ENCODE data around the gene DUSP8. TPM values are rescaled to one million over a fixed set of nuclear protein-coding genes. Genes with fewer than 3 reads are reported as not detected.

Gene DUSP8
- total RNA-seq, 2 donors from 2014 or later: 4.7 to 7.0 TPM

DNA sequence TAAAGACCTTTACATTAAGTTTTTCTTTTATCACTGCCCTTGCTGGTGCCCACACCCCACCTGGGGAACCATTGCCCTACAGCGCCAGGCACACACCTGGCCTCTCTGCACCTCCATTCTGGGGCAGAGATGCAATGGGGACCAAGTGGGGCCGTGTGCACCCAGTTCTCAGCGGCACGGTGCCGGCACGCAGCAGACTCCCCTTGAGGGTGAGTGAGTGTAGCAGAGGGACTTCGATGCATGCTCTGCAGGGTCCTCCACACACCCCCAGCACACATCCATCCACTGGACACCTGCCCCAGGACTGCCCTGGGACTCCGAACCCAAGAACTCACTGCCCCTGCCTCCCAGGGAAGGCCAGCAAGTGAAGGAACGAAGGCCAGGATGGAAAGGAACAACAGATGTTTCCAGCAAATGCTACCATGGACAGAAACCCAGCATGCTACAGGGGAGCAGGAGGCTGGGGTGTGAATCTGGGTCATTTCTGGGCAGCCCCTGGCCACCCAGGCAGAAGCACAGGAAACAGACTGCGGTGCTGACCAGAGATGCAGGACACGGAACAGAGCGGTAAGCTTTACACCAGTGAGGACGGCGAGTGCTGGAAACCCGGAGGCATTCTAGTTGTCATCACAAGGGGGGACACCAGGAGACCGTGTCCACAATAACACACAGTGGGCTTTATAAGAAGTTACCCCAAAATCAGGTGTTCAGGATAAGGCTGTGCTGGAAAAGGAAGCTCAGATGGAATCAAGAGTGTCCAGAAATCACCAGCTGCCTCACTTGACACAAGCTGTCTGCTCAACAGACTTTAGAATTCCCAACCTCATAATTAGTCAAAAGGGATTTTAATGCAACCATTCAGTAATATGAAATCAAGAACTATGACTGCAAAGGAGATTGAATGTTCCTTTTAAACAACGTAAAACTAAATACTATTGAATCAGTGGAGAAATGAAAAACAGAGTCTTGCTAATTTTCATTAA is 52.8 kb downstream of the DUSP8 start:
- Mint-ChIP-seq H3K9me3 (no peaks in the 10 kb centered on the region), H3K27me3 (ENCODE audit: insufficient read depth) (no peaks in the 10 kb centered on the region), H3K27ac (no peak overlapping the region), H3K4me3 (no peak overlapping the region), H3K36me3 (ENCODE audit: low read depth) (no peaks in the 10 kb centered on the region), H3K4me1 (peaks cover 3% of the 10 kb centered on the region)
- WGBS, 2 experiments (ENCODE audit: insufficient coverage in 1 of 2, insufficient read length in 1 of 2): 97 to 98% methylated on average over 11 to 17 of the region's 17 CpGs
- DNase-seq: no peak
- no peaks in the 10 kb centered on the region for H3K36me3 ChIP-seq (ENCODE audit: control insufficient read depth, insufficient read depth, low read length)
- H3K9me3 ChIP-seq (ENCODE audit: control insufficient read depth, low read length): no peaks in the 10 kb centered on the region
- TF ChIP-seq, protein P1, sequence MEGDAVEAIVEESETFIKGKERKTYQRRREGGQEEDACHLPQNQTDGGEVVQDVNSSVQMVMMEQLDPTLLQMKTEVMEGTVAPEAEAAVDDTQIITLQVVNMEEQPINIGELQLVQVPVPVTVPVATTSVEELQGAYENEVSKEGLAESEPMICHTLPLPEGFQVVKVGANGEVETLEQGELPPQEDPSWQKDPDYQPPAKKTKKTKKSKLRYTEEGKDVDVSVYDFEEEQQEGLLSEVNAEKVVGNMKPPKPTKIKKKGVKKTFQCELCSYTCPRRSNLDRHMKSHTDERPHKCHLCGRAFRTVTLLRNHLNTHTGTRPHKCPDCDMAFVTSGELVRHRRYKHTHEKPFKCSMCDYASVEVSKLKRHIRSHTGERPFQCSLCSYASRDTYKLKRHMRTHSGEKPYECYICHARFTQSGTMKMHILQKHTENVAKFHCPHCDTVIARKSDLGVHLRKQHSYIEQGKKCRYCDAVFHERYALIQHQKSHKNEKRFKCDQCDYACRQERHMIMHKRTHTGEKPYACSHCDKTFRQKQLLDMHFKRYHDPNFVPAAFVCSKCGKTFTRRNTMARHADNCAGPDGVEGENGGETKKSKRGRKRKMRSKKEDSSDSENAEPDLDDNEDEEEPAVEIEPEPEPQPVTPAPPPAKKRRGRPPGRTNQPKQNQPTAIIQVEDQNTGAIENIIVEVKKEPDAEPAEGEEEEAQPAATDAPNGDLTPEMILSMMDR (conservative IDR thresholded peaks at IDR 0.05): no peak
- no peaks in the 10 kb centered on the region for H3K27me3 ChIP-seq (ENCODE audit: control insufficient read depth, insufficient read depth, low read length, poor library complexity, severe bottlenecking)
- H3K9ac ChIP-seq (ENCODE audit: extremely low read depth, low read length, poor library complexity, severe bottlenecking): no peak overlapping the region
- H3K4me1 ChIP-seq (ENCODE audit: control insufficient read depth, insufficient read depth, low read length): no peaks in the 10 kb centered on the region
- H3K4me3 ChIP-seq (ENCODE audit: low read length): no peak overlapping the region
- no peak overlapping the region for H3K27ac ChIP-seq (ENCODE audit: low read depth, low read length)

DNA sequence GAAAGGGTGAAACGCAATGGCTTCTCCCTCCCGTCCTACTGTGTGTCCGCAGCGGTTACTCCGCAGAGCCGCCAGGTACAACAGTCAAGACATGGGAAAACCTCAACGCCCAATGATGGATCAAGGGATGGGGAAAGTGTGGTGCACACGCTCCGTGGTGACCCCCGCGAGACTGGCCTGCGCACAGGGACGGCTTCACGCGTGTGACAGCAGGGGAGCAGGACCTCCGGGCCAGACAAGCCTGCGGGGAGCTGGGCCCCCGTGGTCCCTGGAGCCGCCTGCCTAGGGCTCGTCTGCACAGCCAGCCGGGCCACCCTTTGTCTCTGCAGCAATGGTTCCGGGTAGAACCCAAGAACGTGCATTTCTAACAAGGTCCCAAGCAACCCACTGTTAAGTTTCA is 53.8 kb downstream of the DUSP8 start:
- 95 to 96% methylated on average over 19 to 23 of the region's 23 CpGs for WGBS, 2 experiments (ENCODE audit: insufficient coverage in 1 of 2, insufficient read length in 1 of 2)
- H3K4me3 Mint-ChIP-seq: no peak overlapping the region
- TF ChIP-seq, protein P1 (conservative IDR thresholded peaks at IDR 0.05): no peak

DNA sequence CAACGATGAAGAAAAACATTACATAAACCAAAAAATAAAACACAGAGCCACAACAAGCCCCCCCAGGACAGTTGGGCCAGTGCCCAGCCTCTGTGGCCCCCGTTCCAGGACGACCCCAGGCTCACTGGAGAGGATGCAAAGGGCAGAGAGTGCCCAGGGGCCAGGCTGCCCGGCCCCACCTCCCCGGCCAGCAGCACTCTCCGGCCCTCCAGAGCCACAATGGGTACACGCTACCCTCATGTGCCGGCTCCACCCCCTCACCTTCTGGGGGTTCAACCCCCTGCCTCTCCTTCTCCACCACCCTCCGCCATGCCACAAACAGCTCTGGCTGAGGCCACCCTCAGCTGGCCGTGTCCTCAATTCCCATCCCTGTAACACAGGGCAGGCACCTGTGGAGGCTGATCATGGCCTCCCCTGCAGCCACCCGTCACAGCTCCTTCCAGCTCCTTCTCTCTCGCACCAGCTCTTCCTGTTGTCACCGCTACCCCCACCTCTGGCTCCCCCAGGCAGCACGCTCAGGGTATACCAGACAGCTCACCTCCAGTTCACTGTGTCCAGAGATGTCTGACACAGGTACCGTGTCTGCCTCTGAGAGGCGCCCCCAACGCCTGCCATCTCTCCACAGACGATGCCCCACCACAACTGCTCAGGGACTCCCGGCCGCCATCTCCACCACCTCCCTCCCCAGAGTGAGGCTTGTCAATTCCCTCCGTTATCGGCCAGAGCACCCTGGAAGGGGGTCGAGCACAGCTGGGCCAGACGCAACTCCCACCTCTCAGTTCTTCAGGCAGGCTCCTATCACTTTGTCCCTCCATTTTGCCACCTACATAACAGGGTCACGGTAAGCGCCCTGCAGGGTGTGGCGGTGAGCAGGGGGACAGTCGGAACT is 54.7 kb downstream of the DUSP8 start:
- DNase-seq: no peak
- no peaks in the 10 kb centered on the region for H3K36me3 Mint-ChIP-seq (ENCODE audit: low read depth)
- no peaks in the 10 kb centered on the region for H3K4me1 ChIP-seq (ENCODE audit: control insufficient read depth, insufficient read depth, low read length)
- no peaks in the 10 kb centered on the region for H3K9me3 Mint-ChIP-seq
- H3K27me3 ChIP-seq (ENCODE audit: control insufficient read depth, insufficient read depth, low read length, poor library complexity, severe bottlenecking): no peaks in the 10 kb centered on the region
- no peaks in the 10 kb centered on the region for H3K9me3 ChIP-seq (ENCODE audit: control insufficient read depth, low read length)
- H3K27me3 Mint-ChIP-seq (ENCODE audit: insufficient read depth): no peaks in the 10 kb centered on the region
- no peak overlapping the region for H3K27ac ChIP-seq (ENCODE audit: low read depth, low read length)
- peaks cover 3% of the 10 kb centered on the region for H3K4me1 Mint-ChIP-seq
- TF ChIP-seq, protein P1 (conservative IDR thresholded peaks at IDR 0.05): no peak
- H3K4me3 Mint-ChIP-seq: no peak overlapping the region
- no peak overlapping the region for H3K4me3 ChIP-seq (ENCODE audit: low read length)
- no peak overlapping the region for H3K9ac ChIP-seq (ENCODE audit: extremely low read depth, low read length, poor library complexity, severe bottlenecking)
- 94% methylated on average over 15 to 28 of the region's 28 CpGs for WGBS, 2 experiments (ENCODE audit: insufficient coverage in 1 of 2, insufficient read length in 1 of 2)
- no peaks in the 10 kb centered on the region for H3K36me3 ChIP-seq (ENCODE audit: control insufficient read depth, insufficient read depth, low read length)
- H3K27ac Mint-ChIP-seq: no peak overlapping the region

More for the DNA sequence above, 53.8 kb downstream of the DUSP8 start:
- H3K9ac ChIP-seq (ENCODE audit: extremely low read depth, low read length, poor library complexity, severe bottlenecking): no peak overlapping the region
- Mint-ChIP-seq H3K27me3 (ENCODE audit: insufficient read depth) (no peaks in the 10 kb centered on the region), H3K36me3 (ENCODE audit: low read depth) (no peaks in the 10 kb centered on the region), H3K27ac (no peak overlapping the region), H3K9me3 (no peaks in the 10 kb centered on the region), H3K4me1 (peaks cover 3% of the 10 kb centered on the region)
- no peaks in the 10 kb centered on the region for H3K4me1 ChIP-seq (ENCODE audit: control insufficient read depth, insufficient read depth, low read length)
- no peaks in the 10 kb centered on the region for H3K27me3 ChIP-seq (ENCODE audit: control insufficient read depth, insufficient read depth, low read length, poor library complexity, severe bottlenecking)
- H3K9me3 ChIP-seq (ENCODE audit: control insufficient read depth, low read length): no peaks in the 10 kb centered on the region
- H3K27ac ChIP-seq (ENCODE audit: low read depth, low read length): no peak overlapping the region
- no peak for DNase-seq
- H3K36me3 ChIP-seq (ENCODE audit: control insufficient read depth, insufficient read depth, low read length): no peaks in the 10 kb centered on the region
- no peak overlapping the region for H3K4me3 ChIP-seq (ENCODE audit: low read length)
